Measurements from ENCODE around the gene DHRS13. TPM values are rescaled to one million over a fixed set of nuclear protein-coding genes. Genes with fewer than 3 reads are reported as not detected.

The DHRS13 gene
- total RNA-seq, 1 experiment from 2014 or later: 28.5 TPM

DNA sequence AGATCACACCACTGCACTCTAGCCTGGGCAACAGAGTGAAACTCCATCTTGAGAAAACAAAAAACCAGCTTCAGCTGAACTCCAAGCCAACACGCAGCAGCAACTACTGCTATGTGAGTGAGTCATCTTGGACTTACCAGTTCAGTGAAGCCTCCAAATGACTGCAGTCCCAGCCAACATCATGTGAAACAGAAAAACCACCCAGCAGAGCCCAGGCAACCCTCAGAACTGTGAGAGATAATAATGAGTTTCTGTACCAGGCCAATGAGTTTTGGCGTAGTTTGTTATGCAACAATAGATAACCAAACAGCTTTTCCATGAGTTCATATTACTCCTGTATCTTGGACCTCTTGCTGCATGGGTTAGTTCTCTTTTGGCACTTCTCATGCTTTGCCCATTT is 25.2 kb upstream of the DHRS13 start:
- Mint-ChIP-seq H3K4me1 (0 out of 2 replicates have a peak, but pooled peaks cover 4% of the 10 kb centered on the region), H3K9me3 (no peaks in the 10 kb centered on the region), H3K27me3 (ENCODE audit: low read depth) (no peaks in the 10 kb centered on the region), H3K27ac (peak overlapping the region; percentile 57; the same call in 1 of the 2 replicates), H3K4me3 (no peak overlapping the region), H3K36me3 (peaks cover 43% of the 10 kb centered on the region)
- CTCF ChIA-PET: interaction anchor here (1.6 kb wide), 1 partner anchor 12 kb away, joined by 6 read pairs; no protein-coding TSS in a partner anchor
- TF ChIP-seq, protein P1, sequence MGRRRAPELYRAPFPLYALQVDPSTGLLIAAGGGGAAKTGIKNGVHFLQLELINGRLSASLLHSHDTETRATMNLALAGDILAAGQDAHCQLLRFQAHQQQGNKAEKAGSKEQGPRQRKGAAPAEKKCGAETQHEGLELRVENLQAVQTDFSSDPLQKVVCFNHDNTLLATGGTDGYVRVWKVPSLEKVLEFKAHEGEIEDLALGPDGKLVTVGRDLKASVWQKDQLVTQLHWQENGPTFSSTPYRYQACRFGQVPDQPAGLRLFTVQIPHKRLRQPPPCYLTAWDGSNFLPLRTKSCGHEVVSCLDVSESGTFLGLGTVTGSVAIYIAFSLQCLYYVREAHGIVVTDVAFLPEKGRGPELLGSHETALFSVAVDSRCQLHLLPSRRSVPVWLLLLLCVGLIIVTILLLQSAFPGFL (CRISPR knock-in tag; IDR thresholded peaks at IDR 0.05; ENCODE audit: borderline replicate concordance): no peak
- TF ChIP-seq RORB (CRISPR knock-in tag; IDR thresholded peaks at IDR 0.05): no peak
- TF ChIP-seq FOXK1 (CRISPR knock-in tag; IDR thresholded peaks at IDR 0.05): no peak
- no peak for TF ChIP-seq ZNF263 (CRISPR knock-in tag; IDR thresholded peaks at IDR 0.05; ENCODE audit: low read depth)
- TF ChIP-seq, protein P2, sequence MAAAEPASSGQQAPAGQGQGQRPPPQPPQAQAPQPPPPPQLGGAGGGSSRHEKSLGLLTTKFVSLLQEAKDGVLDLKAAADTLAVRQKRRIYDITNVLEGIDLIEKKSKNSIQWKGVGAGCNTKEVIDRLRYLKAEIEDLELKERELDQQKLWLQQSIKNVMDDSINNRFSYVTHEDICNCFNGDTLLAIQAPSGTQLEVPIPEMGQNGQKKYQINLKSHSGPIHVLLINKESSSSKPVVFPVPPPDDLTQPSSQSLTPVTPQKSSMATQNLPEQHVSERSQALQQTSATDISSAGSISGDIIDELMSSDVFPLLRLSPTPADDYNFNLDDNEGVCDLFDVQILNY (CRISPR knock-in tag; IDR thresholded peaks at IDR 0.05): no peak
- TF ChIP-seq, protein P3, sequence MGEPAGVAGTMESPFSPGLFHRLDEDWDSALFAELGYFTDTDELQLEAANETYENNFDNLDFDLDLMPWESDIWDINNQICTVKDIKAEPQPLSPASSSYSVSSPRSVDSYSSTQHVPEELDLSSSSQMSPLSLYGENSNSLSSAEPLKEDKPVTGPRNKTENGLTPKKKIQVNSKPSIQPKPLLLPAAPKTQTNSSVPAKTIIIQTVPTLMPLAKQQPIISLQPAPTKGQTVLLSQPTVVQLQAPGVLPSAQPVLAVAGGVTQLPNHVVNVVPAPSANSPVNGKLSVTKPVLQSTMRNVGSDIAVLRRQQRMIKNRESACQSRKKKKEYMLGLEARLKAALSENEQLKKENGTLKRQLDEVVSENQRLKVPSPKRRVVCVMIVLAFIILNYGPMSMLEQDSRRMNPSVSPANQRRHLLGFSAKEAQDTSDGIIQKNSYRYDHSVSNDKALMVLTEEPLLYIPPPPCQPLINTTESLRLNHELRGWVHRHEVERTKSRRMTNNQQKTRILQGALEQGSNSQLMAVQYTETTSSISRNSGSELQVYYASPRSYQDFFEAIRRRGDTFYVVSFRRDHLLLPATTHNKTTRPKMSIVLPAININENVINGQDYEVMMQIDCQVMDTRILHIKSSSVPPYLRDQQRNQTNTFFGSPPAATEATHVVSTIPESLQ (CRISPR knock-in tag; IDR thresholded peaks at IDR 0.05): no peak
- TF ChIP-seq, protein P4, sequence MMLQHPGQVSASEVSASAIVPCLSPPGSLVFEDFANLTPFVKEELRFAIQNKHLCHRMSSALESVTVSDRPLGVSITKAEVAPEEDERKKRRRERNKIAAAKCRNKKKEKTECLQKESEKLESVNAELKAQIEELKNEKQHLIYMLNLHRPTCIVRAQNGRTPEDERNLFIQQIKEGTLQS (CRISPR knock-in tag; conservative IDR thresholded peaks at IDR 0.05): no peak
- no peak for TF ChIP-seq GTF2I (CRISPR knock-in tag; conservative IDR thresholded peaks at IDR 0.05)
- TF ChIP-seq, protein P5, sequence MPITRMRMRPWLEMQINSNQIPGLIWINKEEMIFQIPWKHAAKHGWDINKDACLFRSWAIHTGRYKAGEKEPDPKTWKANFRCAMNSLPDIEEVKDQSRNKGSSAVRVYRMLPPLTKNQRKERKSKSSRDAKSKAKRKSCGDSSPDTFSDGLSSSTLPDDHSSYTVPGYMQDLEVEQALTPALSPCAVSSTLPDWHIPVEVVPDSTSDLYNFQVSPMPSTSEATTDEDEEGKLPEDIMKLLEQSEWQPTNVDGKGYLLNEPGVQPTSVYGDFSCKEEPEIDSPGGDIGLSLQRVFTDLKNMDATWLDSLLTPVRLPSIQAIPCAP (CRISPR knock-in tag; IDR thresholded peaks at IDR 0.05): no peak
- no peak for TF ChIP-seq SMAD4 (CRISPR knock-in tag; IDR thresholded peaks at IDR 0.05)
- TF ChIP-seq ZNF423 (CRISPR knock-in tag; IDR thresholded peaks at IDR 0.05): no peak
- TF ChIP-seq ZNF232 (CRISPR knock-in tag; IDR thresholded peaks at IDR 0.05): no peak
- TF ChIP-seq RELA (CRISPR knock-in tag; IDR thresholded peaks at IDR 0.05; ENCODE audit: borderline replicate concordance): no peak
- no peak for TF ChIP-seq ETV6 (CRISPR knock-in tag; IDR thresholded peaks at IDR 0.05)
- no peak for TF ChIP-seq NR2C2 (CRISPR knock-in tag; IDR thresholded peaks at IDR 0.05)
- TF ChIP-seq ZNF396 (CRISPR knock-in tag; IDR thresholded peaks at IDR 0.05; ENCODE audit: borderline replicate concordance): no peak
- TF ChIP-seq, protein P6, sequence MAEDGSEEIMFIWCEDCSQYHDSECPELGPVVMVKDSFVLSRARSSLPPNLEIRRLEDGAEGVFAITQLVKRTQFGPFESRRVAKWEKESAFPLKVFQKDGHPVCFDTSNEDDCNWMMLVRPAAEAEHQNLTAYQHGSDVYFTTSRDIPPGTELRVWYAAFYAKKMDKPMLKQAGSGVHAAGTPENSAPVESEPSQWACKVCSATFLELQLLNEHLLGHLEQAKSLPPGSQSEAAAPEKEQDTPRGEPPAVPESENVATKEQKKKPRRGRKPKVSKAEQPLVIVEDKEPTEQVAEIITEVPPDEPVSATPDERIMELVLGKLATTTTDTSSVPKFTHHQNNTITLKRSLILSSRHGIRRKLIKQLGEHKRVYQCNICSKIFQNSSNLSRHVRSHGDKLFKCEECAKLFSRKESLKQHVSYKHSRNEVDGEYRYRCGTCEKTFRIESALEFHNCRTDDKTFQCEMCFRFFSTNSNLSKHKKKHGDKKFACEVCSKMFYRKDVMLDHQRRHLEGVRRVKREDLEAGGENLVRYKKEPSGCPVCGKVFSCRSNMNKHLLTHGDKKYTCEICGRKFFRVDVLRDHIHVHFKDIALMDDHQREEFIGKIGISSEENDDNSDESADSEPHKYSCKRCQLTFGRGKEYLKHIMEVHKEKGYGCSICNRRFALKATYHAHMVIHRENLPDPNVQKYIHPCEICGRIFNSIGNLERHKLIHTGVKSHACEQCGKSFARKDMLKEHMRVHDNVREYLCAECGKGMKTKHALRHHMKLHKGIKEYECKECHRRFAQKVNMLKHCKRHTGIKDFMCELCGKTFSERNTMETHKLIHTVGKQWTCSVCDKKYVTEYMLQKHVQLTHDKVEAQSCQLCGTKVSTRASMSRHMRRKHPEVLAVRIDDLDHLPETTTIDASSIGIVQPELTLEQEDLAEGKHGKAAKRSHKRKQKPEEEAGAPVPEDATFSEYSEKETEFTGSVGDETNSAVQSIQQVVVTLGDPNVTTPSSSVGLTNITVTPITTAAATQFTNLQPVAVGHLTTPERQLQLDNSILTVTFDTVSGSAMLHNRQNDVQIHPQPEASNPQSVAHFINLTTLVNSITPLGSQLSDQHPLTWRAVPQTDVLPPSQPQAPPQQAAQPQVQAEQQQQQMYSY (CRISPR knock-in tag; IDR thresholded peaks at IDR 0.05): no peak
- POLR2A ChIA-PET: interaction anchor here (0.5 kb wide), 1 partner anchor 35 kb away, joined by 4 read pairs; no protein-coding TSS in a partner anchor
- DNase-seq (ENCODE audit: low spot score): no peak
- ATAC-seq: no peak

DNA sequence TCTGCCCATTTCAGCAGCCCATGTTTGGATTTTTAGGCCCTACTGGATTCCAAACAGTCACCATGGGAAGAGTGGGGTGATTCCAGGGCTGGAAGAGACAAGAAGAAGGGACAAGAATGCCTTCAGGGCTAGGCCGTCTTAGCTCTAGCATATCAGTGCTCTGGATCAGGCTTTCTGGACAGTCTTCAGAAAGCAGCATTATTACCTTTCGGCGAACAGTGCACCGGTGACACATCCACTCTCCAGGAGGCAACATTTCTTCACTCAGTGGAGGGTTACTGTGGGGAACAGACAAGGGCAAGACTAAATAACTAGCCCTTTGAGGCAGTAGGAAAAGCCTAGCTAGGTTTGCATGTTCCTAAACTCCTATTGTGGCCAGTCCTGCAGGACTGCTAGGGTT is 23.9 kb upstream of the DHRS13 start:
- Mint-ChIP-seq H3K4me3 (no peak overlapping the region), H3K9me3 (no peaks in the 10 kb centered on the region), H3K36me3 (peaks cover 52% of the 10 kb centered on the region), H3K27ac (0 out of 2 replicates have a peak overlapping the region, but pooled peaks have one; percentile 15), H3K4me1 (0 out of 2 replicates have a peak, but pooled peaks cover 4% of the 10 kb centered on the region), H3K27me3 (ENCODE audit: low read depth) (no peaks in the 10 kb centered on the region)
- DNase-seq (ENCODE audit: low spot score): no peak
- ChIA-PET POLR2A (no interaction called here), CTCF (interaction anchor here (1.0 to 2.1 kb wide), 4 partner anchors 11 to 27 kb away, joined by 4 to 8 read pairs (median 6); partner anchors contain the start of gene DHRS13)
- ATAC-seq: no peak
- TF ChIP-seq, protein P7, sequence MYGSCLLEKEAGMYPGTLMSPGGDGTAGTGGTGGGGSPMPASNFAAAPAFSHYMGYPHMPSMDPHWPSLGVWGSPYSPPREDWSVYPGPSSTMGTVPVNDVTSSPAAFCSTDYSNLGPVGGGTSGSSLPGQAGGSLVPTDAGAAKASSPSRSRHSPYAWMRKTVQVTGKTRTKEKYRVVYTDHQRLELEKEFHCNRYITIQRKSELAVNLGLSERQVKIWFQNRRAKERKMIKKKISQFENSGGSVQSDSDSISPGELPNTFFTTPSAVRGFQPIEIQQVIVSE (CRISPR knock-in tag; IDR thresholded peaks at IDR 0.05; ENCODE audit: borderline replicate concordance): no peak
- TF ChIP-seq ZNF416 (CRISPR knock-in tag; IDR thresholded peaks at IDR 0.05) (no peak), MXD4 (CRISPR knock-in tag; IDR thresholded peaks at IDR 0.05; ENCODE audit: borderline replicate concordance) (no peak), TP53 (CRISPR knock-in tag; IDR thresholded peaks at IDR 0.05) (no peak)
- TF ChIP-seq, protein P1 (CRISPR knock-in tag; IDR thresholded peaks at IDR 0.05; ENCODE audit: borderline replicate concordance): no peak
- TF ChIP-seq, protein P8, sequence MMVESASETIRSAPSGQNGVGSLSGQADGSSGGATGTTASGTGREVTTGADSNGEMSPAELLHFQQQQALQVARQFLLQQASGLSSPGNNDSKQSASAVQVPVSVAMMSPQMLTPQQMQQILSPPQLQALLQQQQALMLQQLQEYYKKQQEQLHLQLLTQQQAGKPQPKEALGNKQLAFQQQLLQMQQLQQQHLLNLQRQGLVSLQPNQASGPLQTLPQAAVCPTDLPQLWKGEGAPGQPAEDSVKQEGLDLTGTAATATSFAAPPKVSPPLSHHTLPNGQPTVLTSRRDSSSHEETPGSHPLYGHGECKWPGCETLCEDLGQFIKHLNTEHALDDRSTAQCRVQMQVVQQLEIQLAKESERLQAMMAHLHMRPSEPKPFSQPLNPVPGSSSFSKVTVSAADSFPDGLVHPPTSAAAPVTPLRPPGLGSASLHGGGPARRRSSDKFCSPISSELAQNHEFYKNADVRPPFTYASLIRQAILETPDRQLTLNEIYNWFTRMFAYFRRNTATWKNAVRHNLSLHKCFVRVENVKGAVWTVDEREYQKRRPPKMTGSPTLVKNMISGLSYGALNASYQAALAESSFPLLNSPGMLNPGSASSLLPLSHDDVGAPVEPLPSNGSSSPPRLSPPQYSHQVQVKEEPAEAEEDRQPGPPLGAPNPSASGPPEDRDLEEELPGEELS (CRISPR knock-in tag; IDR thresholded peaks at IDR 0.05): no peak
- TF ChIP-seq, protein P4 (CRISPR knock-in tag; conservative IDR thresholded peaks at IDR 0.05): no peak
